ENCODE results near the gene TMEM272.

DNA sequence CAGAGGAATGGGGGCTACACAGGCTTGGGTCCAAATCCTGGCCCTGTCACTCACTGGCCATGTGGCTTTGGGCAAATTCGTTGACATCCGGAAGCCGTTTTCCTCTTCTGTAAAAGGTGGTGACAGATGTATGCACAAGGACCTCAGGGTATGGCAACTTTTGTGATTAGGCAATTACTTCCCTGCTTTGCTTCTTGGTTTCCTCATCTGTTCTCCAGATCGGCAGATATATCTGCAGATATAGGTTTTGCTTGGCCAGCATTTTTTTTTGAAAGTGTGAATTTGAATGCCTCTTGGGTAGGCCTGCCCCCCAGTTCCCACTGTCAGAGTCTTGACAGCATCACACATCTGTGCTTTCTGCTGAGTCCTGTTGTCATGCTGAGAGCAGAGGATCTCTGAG is 17.7 kb downstream of the TMEM272 start:
- no peak for TF ChIP-seq CTCF (IDR thresholded peaks at IDR 0.05)
- TF ChIP-seq EZH2 (IDR thresholded peaks at IDR 0.05; ENCODE audit: borderline replicate concordance, insufficient read depth, low read depth, low read length, poor library complexity, severe bottlenecking), result no peak
